PC-9 (cell line): ENCODE data around the gene RGN. TPM values are rescaled to one million over a fixed set of nuclear protein-coding genes. Genes with fewer than 3 reads are reported as not detected.
A peak's percentile ranks its signal among the peaks of the same experiment; 100 is the strongest.

Source experiments
- BruUV-seq: library from RNA; stranded (reverse); fragments of 400-500 nt; replicated peaks from 2 replicates; lab custom pipeline; 2021; lab: Mats Ljungman, UMichigan
- CTCF ChIA-PET: fragments of 300-600 bp; sonication (Branson Sonifier 250); formaldehyde crosslinking; loops from one replicate; lab custom pipeline; 2022; ENCODE audit warnings: antibody characterized with exemption; lab: Charles Lee
- POLR2A ChIA-PET: fragments of 300-600 bp; sonication (Branson Sonifier 250); formaldehyde crosslinking; loops from one replicate; lab custom pipeline; 2022; ENCODE audit warnings: antibody characterized with exemption; ENCODE audit not compliant: unreplicated experiment; lab: Charles Lee
- DNase-seq, 2 experiments: peaks; one replicate each; pipeline versions ENCODE4 v3.0.0 to v3.0.0-alpha.2; 2015 to 2022; ENCODE audit warnings: mixed read lengths in 1 of 2
- H2AFZ ChIP-seq: fragments of 200-600 bp; sonication (generic); 2 replicates; pipeline ENCODE4 v1.8.1; 2017; ENCODE audit warnings: antibody characterized with exemption
- H3F3A ChIP-seq: fragments of 200-600 bp; sonication (generic); 2 replicates; pipeline ENCODE4 v1.8.1; 2017; ENCODE audit warnings: antibody characterized with exemption, mild to moderate bottlenecking, low read depth; ENCODE audit not compliant: insufficient read depth
- H3K27ac ChIP-seq: fragments of 200-600 bp; sonication (generic); 2 replicates; pipeline ENCODE4 v1.6.1; 2016; ENCODE audit warnings: mixed run types
- H3K27me3 ChIP-seq: fragments of 200-600 bp; sonication (generic); 2 replicates; pipeline ENCODE4 v1.6.1; 2016; ENCODE audit warnings: low read depth, mixed run types; ENCODE audit not compliant: insufficient read depth
- H3K36me3 ChIP-seq: fragments of 200-600 bp; sonication (generic); 2 replicates; pipeline ENCODE4 v1.6.1; 2016; ENCODE audit warnings: low read depth, mixed run types
- H3K4me1 ChIP-seq: fragments of 200-600 bp; sonication (generic); replicated peaks from 2 replicates; pipeline ENCODE4 v1.6.1; 2016; ENCODE audit warnings: mixed run types; ENCODE audit not compliant: insufficient read depth
- H3K4me2 ChIP-seq: fragments of 200-600 bp; sonication (generic); 2 replicates; pipeline ENCODE4 v1.6.1; 2017; ENCODE audit warnings: mixed run types
- H3K4me3 ChIP-seq: fragments of 200-600 bp; sonication (generic); 2 replicates; pipeline ENCODE4 v1.6.1; 2016; ENCODE audit warnings: mixed run types
- H3K79me2 ChIP-seq: fragments of 200-600 bp; sonication (generic); 2 replicates; pipeline ENCODE4 v1.6.1; 2017; ENCODE audit warnings: low read depth, mixed run types
- H3K9me2 ChIP-seq: fragments of 200-600 bp; sonication (generic); 2 replicates; pipeline ENCODE4 v1.8.1; 2017; ENCODE audit warnings: mild to moderate bottlenecking; ENCODE audit not compliant: insufficient read depth
- H3K9me3 ChIP-seq: fragments of 200-600 bp; sonication (generic); 2 replicates; pipeline ENCODE4 v1.8.1; 2016; ENCODE audit warnings: low read depth; ENCODE audit not compliant: insufficient read depth
- H4K20me1 ChIP-seq: fragments of 200-600 bp; sonication (generic); 2 replicates; pipeline ENCODE4 v1.8.1; 2017; ENCODE audit not compliant: insufficient read depth
- CTCF ChIP-seq: fragments of 200-600 bp; sonication (generic); conservative IDR thresholded peaks from 2 replicates; pipeline ENCODE4 v1.6.1; 2017; ENCODE audit warnings: mixed run types, antibody characterized with exemption, mild to moderate bottlenecking, moderate library complexity
- EZH2 ChIP-seq: fragments of 200-600 bp; sonication (generic); IDR thresholded peaks from 2 replicates; pipeline ENCODE4 v1.8.0; 2017; ENCODE audit warnings: antibody characterized with exemption, low read depth
- intact Hi-C: fragments of 100-400 bp; cut with micrococcal nuclease; formaldehyde crosslinking; loops from one replicate; pipeline ENCODE4 v1.10.0; 2022; ENCODE audit not compliant: unreplicated experiment
- total RNA-seq: library from RNA; stranded (reverse); gene quantifications from 2 replicates; pipeline ENCODE4 v1.2.3, GENCODE V29; 2021

The RGN gene
- total RNA-seq, 1 experiment from 2014 or later = 0.33 TPM

- H2AFZ ChIP-seq = no peak overlapping the region
- H4K20me1 ChIP-seq = no peaks in the 10 kb centered on the region
- H3K4me3 ChIP-seq = no peak overlapping the region
- H3K4me1 ChIP-seq = no peaks in the 10 kb centered on the region
- POLR2A ChIA-PET = interaction anchor here (0.6 kb wide), 1 partner anchor 255 kb away, joined by 9 read pairs; no protein-coding TSS in a partner anchor
- H3K79me2 ChIP-seq = no peaks in the 10 kb centered on the region
- DNase-seq = no peak
- no peaks in the 10 kb centered on the region for H3K36me3 ChIP-seq
- no TSS peak for BruUV-seq
- H3K27me3 ChIP-seq = no peaks in the 10 kb centered on the region
- H3K9me3 ChIP-seq = no peaks in the 10 kb centered on the region
- H3K4me2 ChIP-seq = no peak overlapping the region
- CTCF ChIA-PET = no interaction called here
- intact Hi-C loops = loop anchor here (5.0 kb wide), 1 partner anchor 191 kb away; no protein-coding TSS in a partner anchor
- H3K27ac ChIP-seq = no peak overlapping the region
- no peak for TF ChIP-seq EZH2
- peak; percentile 57 for TF ChIP-seq CTCF
- H3K9me2 ChIP-seq = no peaks in the 10 kb centered on the region
- no peaks in the 10 kb centered on the region for H3F3A ChIP-seq
Measured at GRCh38 chrX:47093248-47093647, 15.0 kb downstream of the RGN start.

- no TSS peak for BruUV-seq
- intact Hi-C loops = loop anchor here (5.0 kb wide), 1 partner anchor 192 kb away; no protein-coding TSS in a partner anchor
- CTCF ChIA-PET = no interaction called here
Measured at GRCh38 chrX:47093860-47094259, 15.6 kb downstream of the RGN start.

GRCh38 chrX:47097018-47097417 is 18.8 kb downstream of the RGN start:
- intact Hi-C loops = no loop called here
- Histone ChIP-seq H3K4me2 (no peak overlapping the region), H4K20me1 (no peaks in the 10 kb centered on the region), H3K4me3 (no peak overlapping the region), H3K79me2 (no peaks in the 10 kb centered on the region), H2AFZ (no peak overlapping the region), H3F3A (no peaks in the 10 kb centered on the region), H3K36me3 (no peaks in the 10 kb centered on the region), H3K9me2 (no peaks in the 10 kb centered on the region), H3K27ac (no peak overlapping the region), H3K9me3 (no peaks in the 10 kb centered on the region), H3K27me3 (no peaks in the 10 kb centered on the region), H3K4me1 (no peaks in the 10 kb centered on the region)
- no TSS peak for BruUV-seq
- POLR2A ChIA-PET = interaction anchor here (0.6 kb wide), 1 partner anchor 48 kb away, joined by 4 read pairs; the partner anchor contains the start of genes NDUFB11 and RBM10
- DNase-seq = no peak
- no peak for TF ChIP-seq EZH2
- no peak for TF ChIP-seq CTCF
- CTCF ChIA-PET = no interaction called here

More at GRCh38 chrX:47093860-47094259, 15.6 kb downstream of the RGN start:
- H3K4me2 ChIP-seq = no peak overlapping the region
- H3K9me2 ChIP-seq = no peaks in the 10 kb centered on the region
- H3F3A ChIP-seq = no peaks in the 10 kb centered on the region
- H3K79me2 ChIP-seq = no peaks in the 10 kb centered on the region
- no peaks in the 10 kb centered on the region for H4K20me1 ChIP-seq
- no peak overlapping the region for H3K27ac ChIP-seq
- POLR2A ChIA-PET = interaction anchor here (0.6 kb wide), 1 partner anchor 256 kb away, joined by 9 read pairs; no protein-coding TSS in a partner anchor
- TF ChIP-seq EZH2 (no peak), CTCF (no peak)
- H3K27me3 ChIP-seq = no peaks in the 10 kb centered on the region
- H2AFZ ChIP-seq = no peak overlapping the region
- H3K4me3 ChIP-seq = no peak overlapping the region
- H3K36me3 ChIP-seq = no peaks in the 10 kb centered on the region
- no peaks in the 10 kb centered on the region for H3K4me1 ChIP-seq
- no peak for DNase-seq
- H3K9me3 ChIP-seq = no peaks in the 10 kb centered on the region
